Activated CD4-positive, CD25-positive, alpha-beta regulatory T cell treated with anti-CD3 and anti-CD28 coated beads, Interleukin-2, amount 50 U/mL, for 16 hours (primary cell): ENCODE data around the gene KLHL36.

Experiments
- DNase-seq: peaks from one replicate; pipeline ENCODE4 v3.0.0-alpha.2; 2020; ENCODE audit warnings: low read depth, low spot score

KLHL36 gene

DNA sequence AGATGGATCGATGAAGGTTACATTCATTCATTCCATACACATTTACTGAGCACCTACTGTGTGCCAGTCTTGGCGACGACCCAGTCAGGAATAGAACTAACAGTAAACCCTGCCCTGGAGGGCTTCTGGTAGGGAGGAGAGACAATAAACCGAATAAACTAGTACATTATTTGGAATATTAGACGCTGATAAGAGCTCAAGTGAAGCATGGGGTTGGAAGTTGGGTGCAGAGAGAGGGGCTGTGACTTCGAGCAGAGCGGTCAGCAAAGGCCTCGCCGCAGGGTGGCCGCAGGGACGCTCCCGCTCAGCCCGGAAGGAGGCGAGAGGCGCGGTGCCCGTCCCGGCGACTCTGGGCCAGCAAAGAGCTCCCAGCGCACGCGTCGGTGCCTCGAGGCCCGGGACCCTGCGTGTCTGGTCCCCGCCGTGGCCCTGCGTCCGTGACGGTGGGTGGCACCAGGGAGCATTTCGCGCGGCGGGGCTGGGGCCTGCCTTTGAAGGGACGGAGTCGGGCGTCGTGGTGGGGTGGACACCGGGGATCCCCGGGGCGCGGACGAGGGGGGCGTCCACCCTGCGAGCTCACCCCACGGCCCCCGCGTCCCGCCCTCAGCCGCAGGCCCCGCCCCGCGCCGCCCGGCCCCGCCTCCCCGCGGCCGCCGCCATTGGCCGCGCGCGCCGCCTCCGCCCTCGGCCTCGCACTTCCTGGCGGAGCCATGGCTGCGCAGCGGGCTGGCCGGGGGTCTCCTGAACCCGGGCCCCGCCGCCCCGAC lies at the start of gene KLHL36:
KLHL36 (plus strand) TSS at position 684 of the 767 bp plus-strand sequence. CDS start 2,357 bp downstream, outside the sequence.
- peak; percentile 54 for DNase-seq

DNA sequence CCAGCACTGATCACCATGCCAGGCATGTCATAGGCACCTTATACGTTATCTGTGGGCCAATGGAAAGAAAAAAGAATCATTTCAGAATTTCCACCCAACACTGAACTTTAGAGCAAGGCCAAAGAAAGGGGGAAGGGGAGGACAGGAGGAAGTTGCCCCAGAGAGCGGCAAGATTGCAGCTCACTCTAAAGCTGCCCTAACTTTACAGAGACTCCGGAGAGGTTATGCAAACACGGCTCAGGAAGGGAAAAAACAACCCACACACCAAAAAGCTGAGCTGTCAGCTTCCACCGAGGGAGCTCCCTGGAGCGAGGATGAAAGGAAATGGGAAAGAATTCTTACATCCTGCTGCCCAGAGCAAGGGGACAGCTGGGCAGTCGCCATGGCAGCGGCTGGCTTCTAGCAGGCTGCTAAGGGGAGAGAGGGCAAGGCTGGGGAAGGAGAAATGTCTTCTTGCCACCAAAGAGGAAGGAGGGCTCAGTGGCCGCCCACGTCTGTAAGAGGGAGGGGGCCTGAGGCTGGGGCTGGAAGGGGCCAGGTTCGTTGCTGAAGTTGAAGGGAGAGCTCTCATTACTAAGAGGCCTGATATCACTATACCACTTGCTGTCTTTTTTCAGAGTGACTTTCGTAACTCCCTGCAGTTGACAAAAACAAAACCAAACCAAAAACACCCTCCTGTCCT lies 48.6 kb upstream of the KLHL36 start:
- no peak for DNase-seq

DNA sequence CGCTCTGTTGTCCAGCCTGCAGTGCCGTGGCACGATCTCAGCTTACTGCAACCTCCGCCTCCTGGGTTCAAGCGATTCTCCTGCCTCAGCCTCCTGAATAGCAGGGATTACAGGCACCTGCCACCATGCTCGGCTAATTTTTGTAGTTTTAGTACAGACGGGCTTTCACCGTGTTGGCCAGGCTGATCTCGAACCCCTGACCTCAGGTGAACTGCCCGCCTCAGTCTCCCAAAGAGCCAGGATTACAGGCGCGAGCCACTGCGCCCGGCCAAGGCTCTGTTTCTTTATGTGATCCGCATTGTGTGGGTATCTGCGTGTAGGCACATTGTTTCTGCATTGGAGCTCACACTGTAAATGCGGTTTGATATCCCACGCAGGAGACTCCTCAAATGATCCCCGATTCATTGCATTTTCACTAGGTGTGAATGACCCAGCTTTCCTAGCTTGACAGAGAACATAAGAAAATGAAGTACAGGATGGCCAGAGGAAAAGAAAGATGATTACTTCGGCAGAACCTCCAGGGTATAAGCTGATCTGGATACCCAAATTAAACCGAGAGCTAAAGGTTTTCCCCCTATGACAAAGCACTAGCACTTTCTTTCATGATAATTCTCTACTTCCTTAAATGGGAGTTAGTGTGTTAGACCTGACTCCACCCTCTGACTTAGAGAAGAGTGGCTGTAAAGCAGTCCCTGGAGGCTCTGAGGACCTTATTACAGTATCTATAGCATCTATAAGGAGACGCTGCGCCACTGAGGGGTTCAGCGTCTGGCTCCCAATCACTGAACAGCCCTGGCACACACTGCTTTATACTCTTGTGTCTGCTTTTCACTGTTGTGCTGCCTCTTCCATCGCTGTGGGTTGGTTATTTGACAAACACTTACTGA lies 47.7 kb upstream of the KLHL36 start:
- no peak for DNase-seq

DNA sequence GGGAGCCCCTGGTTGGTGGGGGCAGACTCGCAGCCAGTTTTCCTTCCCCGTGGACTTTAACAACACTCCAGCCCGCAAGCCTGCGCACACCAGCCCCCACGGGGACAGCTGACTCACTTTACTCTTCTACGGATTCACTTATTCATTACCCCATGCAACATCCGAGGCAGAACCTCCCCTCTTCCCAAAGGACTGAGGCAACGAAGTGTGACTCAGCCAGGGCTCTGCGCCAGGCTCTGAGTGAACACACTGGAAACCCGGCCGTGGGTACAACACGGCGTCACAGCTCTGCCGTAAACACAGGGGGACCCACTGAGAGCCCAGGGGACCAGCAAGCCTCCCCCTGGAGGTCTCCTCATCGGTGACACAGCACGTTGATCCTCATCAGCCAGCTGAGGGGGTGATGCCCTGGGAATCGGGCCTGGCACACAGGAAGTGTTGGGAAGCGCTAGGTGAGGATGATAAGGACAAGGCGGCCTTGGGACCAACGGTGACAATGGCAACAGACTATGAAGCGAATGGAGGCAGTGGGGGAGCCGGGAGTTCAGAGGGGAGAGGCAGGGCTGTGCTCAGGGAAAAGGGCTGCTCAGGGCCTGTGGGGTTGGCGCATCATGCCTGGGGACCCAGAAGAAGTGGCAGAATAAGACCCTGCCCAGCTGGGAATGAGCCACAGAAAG lies 45.0 kb upstream of the KLHL36 start:
- DNase-seq = no peak

DNA sequence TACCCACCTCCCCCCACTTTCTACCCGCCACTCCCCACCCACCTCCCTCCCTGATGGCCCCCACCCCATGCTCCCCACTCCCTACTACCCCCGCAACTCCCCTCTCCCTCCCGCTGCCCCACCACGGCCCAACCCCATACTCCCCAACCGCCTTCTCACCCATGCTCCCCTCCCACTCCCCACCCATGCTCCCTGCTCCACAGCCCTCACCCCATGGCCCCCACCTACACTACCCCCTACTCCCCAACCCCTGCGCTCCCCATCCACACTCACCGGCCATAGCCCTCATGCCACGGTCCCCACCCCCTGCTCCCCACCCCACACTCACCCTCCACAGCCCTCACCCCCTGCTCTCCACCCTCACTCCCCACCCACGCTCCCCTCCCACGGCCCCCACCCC lies 44.4 kb upstream of the KLHL36 start:
- no peak for DNase-seq

DNA sequence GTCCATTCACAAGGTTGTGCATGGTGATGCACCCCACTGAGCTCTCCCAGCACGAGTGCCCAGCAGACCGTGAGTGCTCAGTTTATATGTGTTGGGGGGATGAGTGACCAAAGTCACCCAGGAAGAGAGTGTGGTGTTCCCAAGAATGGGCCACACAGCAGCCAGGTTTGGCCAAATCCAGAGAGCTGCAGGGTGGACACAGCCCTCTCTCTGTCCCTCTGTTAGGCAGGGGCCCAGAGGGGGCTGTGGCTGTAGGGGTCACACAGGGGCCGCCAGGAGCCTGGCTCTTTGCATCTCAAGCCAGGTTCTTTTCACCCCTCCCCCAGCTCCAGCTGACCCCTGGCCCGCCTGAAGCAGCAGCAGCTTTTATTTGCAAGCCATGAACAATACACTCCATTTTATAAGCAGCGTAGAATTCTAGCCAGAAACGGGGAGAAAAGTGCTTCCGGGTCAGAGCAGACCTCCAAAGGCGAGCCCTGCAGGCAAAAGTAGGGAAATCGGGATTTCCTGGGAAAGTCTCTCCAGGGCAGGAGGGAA lies 43.8 kb upstream of the KLHL36 start:
- DNase-seq = no peak

DNA sequence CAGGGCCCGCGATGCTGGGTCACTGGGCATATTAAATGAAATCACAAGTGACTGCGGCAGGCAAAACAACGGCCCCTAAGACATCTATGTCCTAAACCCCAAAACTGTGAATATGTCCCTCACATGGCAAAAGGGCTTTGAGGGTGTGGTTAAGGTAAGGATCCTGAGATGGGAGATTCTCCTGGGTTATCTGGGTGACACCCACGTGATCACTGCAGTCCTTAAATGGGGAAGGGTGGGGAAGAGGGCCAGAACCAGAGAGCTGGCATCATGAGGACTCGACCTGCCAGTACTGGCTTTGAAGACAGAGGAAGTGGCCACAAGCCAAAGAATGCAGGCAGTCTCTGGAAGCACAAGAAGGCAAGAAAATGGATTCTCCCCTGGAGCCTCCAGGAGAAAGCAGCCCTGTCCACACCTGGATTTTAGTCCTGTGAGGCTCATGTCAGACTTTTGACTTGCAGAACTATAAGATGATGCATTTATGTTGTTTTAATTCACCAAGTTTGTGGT lies 42.9 kb upstream of the KLHL36 start:
- DNase-seq = no peak

DNA sequence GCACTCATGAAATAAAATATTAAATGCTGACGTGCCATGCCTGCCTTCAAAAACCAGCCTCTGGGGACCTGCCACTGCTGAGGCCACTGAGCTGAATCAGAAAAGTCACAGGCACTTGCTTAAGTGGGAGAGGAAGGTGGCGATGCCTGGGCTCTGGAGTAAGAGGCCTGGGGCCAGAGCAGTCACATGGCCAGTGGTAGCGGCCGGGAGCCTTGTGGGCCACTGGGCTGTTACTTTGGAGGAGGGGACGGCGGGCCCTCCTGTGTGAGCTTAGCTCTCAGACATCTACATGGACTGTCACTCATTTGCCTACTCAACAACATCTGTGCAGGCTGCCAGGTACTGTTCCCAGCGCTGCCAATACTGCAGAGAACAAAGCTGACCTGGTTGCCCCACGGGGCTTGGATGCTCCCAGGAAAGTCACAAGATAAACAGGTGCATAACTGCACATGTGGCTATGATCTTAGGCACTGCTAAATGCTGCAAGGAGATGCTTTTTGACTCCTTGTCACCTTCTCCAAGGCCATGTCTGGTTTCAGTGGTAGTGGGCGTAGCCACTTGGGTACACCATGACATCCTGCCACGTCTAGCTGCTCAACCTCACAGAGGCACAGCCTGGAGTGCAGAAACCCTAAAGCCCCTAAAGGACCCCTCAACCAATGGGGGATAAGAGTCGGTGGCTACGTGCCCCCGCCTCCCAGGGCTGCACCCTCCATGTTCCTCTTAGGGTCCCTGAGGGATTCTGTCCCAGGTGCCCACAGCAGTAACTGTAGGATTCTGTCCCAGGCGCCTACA lies 42.0 kb upstream of the KLHL36 start:
- DNase-seq = no peak

DNA sequence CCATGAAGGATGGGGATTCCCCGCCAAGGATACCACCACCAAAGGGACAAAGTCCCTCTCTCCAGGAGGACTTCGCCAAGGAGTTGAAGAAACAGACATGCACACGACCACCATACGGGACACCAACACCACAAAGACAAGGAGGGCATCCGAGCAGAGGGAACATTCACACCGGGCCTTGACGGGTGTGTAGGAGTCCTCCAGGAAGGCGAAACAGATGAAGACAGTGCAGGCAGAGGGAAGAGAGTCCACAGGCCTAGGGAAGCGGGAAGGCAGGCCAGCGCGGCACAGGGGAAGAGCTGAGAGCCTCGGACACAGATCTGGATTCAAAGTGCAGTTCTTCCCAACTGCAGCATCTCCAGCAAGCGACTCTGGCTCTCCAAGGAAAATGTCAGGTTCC lies 41.2 kb upstream of the KLHL36 start:
- no peak for DNase-seq

DNA sequence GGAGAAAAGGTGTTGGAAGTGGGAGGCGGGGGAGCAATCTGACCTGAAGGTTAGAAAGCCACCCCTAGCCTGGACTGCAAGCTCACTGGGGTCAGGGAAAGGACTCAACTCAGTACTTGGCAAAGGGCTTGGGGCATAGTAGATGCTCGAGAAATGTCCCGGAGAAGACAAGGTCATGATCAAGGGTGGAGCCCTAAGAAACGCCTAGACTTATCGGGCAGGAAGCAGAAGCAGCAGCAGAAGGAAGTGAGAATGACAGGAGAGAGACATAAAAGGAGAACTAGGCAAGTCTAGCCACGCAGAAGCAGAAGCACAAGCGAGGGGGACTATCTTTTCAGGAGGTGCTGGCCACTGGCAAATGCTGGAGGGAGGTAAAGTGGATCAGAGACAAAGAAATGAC lies 40.6 kb upstream of the KLHL36 start:
- DNase-seq = no peak

DNA sequence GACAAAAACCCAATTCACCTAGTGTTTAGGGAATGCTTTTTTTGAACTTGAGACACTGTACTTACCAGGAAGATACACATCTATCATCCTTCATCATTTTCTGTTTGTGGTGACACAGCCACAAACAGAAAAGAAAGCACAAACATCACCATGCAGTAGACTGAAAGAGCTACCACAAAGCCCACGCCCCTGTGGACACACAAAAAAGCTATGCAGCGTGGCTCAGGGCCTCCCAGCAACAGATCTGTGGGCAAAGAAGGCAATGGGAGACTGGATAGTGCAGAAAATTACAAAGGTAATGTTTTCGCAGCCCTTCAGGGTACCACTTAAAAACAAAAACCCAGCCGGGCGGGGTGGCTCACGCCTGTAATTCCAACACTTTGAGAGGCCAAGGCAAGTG lies 40.0 kb upstream of the KLHL36 start:
- DNase-seq = no peak

DNA sequence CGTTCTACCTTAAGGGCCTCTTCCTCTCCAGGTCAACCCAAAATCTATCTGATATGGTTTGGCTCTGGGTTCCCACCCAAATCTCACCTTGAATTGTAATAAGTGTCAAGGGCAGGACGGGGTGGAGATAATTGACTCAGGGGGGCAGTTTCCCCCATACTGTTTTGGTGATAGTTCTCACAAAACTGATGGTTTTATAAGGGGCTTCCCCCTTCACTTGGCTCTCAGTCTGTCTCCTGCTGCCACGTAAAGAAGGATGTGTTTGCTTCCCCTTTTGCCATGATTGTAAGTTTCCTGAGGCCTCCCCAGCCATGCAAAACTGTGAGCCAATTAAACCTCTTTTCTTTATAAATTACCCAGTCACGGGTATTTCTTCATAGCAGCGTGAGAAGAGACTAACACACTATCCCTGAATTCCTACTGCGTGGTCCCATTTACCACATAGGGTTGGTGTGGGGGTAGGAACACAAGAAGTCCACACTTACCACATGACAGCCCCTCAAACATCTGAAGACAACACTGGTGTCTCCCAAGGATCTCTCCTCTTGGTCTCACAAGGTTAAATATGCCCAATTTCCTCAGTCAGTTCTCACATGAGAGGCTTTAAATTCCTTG lies 38.6 kb upstream of the KLHL36 start:
- no peak for DNase-seq

DNA sequence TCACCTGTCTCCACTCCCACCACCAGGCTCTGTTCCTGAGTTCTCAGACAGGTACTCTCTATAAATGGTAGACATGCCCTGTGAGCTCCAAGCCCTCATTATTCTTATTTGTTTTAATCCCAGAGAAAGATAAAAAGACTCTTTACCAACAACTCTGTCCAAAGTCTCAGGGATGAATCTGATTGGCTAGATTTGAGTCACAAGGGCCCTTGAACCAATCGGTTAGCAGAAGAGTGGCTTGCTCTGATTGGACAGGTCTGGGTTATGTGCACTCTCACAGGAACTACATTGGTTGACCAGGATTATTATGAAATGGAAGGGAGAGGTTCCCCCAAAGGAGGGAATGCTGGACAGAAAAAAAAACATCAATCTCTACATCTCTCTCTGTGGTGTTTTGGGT lies 37.9 kb upstream of the KLHL36 start:
- DNase-seq = no peak

DNA sequence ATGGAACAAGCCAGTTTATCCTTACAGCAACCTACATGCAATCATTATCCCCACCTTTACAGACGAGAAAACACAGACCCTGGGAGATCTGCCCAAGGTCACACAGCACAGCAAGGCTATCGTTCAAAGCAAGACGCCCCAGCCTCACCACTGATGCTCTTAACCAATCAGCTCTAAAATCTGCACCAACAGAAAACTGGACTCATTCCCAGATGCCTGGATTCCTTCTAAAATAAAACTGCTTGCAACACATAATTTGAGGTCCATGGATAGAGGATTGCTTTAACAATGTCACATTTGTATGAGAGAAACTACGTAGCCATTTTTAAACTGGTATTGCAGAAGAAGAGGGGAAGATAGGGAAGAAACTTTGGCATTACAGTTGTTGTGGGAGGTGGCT lies 37.3 kb upstream of the KLHL36 start:
- DNase-seq = no peak

DNA sequence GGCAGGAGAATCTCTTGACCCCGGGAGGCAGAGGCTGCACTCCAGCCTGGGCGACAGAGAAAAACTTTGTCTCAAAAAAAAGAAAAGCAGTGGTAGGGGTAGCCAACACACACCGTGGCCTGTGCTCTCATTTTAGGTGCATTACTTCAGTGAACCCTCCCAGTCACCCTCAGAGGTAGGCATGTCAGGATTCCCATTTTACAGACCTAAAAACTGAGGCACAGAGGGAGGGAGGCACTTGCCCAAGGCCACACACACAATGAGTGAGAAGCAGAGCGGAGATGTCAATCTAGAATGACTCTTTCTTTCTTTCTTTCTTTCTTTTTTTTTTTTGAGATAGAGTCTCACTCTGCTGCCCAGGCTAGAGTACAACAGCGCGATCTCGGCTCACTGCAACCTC lies 35.6 kb upstream of the KLHL36 start:
- no peak for DNase-seq

DNA sequence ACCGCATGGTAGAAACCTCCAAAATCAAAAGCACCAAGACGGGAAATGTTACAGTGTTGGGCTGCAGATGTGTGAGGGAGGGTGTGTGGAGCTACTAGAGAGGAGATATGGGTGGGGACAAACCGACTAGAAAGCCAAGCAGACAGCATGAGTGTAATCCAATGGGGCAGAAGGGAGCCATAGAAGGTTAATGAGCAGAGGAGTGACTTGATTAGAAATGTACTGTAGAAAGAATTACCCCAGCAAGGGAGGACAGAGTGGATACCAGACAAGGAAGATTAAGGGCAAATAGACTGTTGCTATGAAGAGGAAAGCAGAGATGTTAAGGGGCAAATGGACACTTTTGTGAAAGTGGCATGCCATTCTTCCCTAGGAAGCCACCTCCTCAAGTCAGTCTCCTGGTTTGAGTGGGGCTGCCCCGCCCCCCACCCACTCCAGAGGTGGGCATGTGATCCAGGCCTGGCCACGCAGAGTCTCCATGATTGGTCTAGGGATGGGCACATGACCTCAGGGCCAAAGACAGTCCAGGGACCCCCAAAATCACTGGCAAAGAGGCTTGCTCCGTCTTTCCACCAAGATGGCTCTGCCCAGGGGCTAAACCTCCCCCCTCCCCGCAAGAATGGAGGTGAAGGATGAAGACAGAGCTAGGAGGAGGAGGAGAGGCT lies 34.8 kb upstream of the KLHL36 start:
- DNase-seq = no peak

DNA sequence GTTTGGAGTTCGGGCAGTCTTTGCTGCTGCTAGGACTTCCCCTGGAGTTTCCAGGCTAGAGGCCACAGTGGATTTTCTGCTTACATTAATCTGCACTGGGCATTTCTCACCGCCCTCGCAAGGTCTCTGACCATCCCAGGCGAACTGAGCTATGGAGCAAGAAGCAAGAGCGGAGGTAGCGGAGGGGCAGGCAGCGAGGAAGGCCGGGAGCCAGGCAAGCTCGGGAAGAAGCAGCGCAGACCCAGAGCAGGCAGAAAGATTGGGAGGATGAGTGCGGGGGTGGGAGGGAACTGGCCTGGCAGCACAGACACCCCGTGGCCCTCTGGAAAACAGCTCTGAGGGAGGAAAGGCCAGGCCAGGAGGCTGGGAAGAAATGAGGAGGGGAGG lies 34.2 kb upstream of the KLHL36 start:
- no peak for DNase-seq

DNA sequence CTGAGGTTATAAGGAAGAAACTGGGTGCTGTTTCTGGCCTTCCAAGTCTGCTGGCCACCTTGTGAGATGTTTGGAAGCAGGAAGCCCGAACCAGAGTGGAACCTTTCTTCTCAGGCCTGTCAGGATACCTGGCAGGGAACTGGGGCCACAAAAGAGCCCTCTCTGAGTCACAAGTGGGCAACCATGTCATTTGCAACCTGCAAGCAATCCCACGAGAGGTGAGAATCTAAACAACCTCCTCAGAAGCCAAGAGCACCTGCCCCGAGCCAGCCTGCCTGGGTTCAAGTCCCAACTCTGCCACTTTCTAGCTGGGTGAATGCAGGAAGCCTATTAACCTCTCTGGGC lies 33.7 kb upstream of the KLHL36 start:
- DNase-seq = no peak

DNA sequence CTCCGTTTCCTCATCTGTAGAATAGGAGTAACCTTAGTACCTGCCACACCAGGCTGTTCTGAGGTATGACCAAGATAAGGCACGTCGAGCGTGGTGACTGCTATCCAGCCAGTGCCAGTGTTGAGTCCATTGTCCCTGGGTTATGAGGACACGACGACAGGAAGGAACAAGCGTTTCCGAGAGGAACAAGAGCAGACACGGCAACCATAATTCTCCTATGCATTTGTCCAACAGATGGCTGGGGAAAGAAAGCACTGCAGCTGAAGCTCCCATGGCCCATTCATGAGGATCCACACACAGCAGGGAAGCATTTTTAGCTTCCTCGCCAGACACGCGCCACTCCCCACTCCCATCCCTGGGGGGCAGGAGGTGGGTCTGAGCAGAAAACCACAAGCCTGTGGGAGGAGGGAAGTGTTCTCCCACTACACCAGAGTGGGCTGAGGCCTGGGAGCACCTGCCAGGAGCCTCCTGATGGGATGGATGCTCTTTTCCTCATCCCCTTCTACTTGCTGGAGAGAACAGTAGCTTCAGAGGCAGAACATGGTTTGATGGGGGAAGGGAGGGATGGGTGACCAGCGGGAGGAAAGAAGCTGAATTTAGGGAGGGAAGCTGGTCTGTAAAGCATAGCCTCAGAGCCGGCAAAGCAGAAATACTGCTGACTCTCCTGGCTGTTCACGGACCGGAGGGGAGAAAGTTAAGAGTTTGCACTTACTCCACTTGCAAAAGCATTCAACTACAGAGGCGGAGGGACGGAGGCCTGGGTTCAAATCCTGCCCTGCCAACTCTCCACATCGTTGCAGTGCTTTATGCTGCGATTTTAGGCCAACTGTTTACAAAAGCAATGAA lies 33.1 kb upstream of the KLHL36 start:
- no peak for DNase-seq
